HG02884 (cell line): ENCODE measurements around the gene CD200R1.

ENCODE experiments used
- ATAC-seq: cut with Tn5 transposase; IDR thresholded peaks from one replicate; pipeline ENCODE4 v1.9.1; 2021; ENCODE audit warnings: mild to moderate bottlenecking, moderate library complexity; ENCODE audit not compliant: unreplicated experiment

Gene CD200R1

GRCh38 chr3:112974894-112975293 is at the start of gene CD200R1:
CD200R1 (minus strand) TSS chr3:112975103; CDS start chr3:112974857, 246 bp downstream.
- no peak for ATAC-seq

GRCh38 chr3:113021471-113021870 is 46.6 kb upstream of the CD200R1 start:
- no peak for ATAC-seq

GRCh38 chr3:113019182-113020137 is 44.6 kb upstream of the CD200R1 start:
- peak; percentile 85 for ATAC-seq

- no peak for ATAC-seq
Observed at GRCh38 chr3:113018536-113019181, 43.8 kb upstream of the CD200R1 start.

GRCh38 chr3:113013593-113013992 is 38.7 kb upstream of the CD200R1 start:
- ATAC-seq, result no peak

GRCh38 chr3:113008117-113008516 is 33.2 kb upstream of the CD200R1 start:
- ATAC-seq, result no peak

- no peak for ATAC-seq
Observed at GRCh38 chr3:113006359-113007056, 31.6 kb upstream of the CD200R1 start.

- no peak for ATAC-seq
Observed at GRCh38 chr3:113005611-113006010, 30.7 kb upstream of the CD200R1 start.

GRCh38 chr3:113002679-113003078 is 27.8 kb upstream of the CD200R1 start:
- no peak for ATAC-seq

- no peak for ATAC-seq
Observed at GRCh38 chr3:113002037-113002436, 27.1 kb upstream of the CD200R1 start.

- no peak for ATAC-seq
Observed at GRCh38 chr3:113000691-113001090, 25.8 kb upstream of the CD200R1 start.

- ATAC-seq, result no peak
Observed at GRCh38 chr3:112995800-112996199, 20.9 kb upstream of the CD200R1 start.

GRCh38 chr3:112990672-112991602 is 16.0 kb upstream of the CD200R1 start, which contains the start of gene GTPBP8:
GTPBP8 (plus strand) TSS chr3:112990984; CDS start chr3:112991000, 16 bp downstream.
- ATAC-seq, result peak; percentile 83

GRCh38 chr3:112987710-112988334 is 12.9 kb upstream of the CD200R1 start:
- no peak for ATAC-seq

GRCh38 chr3:112984485-112984884 is 9.6 kb upstream of the CD200R1 start:
- no peak for ATAC-seq

GRCh38 chr3:112982710-112983109 is 7.8 kb upstream of the CD200R1 start:
- ATAC-seq, result no peak

- no peak for ATAC-seq
Observed at GRCh38 chr3:112980080-112980479, 5.2 kb upstream of the CD200R1 start.

GRCh38 chr3:112979244-112979832 is 4.4 kb upstream of the CD200R1 start:
- no peak for ATAC-seq

- ATAC-seq, result no peak
Observed at GRCh38 chr3:112976953-112977352, 2.0 kb upstream of the CD200R1 start.
